ENCODE measurements around the gene ETFA.

DNA sequence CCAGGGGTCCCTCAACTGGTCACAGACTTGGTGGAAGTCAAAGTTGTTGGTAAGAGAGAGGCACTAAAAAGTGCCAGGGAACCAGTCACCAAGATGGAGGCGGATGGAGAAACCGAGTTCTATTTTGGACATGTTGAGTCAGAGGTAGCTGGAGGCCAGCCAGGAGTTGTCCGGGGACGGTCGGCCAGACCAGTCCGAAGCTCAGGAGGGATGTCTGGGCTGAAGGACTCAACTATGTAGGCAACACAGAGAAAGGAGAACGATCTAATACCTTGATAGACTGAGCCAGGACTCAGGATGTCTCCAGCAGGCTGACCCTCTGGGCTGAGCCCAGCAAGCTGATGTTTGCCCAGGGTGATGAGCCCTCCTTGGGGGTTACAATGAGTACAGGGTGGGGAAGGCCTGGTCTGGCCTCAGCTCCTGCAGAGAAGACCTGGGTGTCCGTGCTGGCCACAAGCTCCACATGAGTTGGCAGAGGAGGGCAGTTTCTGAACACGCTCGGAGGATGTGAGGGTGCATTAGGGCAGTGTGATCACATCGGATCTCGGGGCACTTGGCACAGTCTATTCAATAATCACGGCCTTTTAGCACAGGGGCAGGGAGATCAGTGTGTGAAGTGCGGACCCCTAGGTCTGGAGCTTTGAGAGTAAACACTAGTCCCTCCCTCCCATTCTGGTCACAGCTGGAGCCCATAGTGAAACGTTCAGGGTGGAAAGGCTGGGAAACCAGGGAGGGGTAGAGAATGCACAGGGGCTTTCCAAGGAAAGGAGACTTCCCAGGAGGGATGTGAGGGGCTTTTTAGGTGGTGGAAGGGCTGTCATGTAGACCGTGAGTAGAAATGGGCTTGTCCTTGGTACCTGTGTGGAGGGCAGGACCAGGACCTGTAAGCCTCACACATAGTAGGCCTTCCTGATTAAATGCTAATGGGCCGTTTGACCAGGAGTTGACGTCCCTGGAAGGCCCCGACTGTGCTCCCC, 111.9 kb downstream of the ETFA start:
- no peak for TF ChIP-seq CREB1 (IDR thresholded peaks at IDR 0.05; ENCODE audit: low read depth)
- no peak for TF ChIP-seq RAD21 (IDR thresholded peaks at IDR 0.05; ENCODE audit: low read depth)
- no peak for TF ChIP-seq EGR1 (IDR thresholded peaks at IDR 0.05)
- no peak for TF ChIP-seq FOXM1 (IDR thresholded peaks at IDR 0.05; ENCODE audit: borderline replicate concordance, low read depth)
